Kidney (tissue), 14 donors: ENCODE measurements around the gene P2RY12. TPM values are rescaled to one million over a fixed set of nuclear protein-coding genes. Genes with fewer than 3 reads are reported as not detected.

Experiments
- DNase-seq, 5 donors: peaks; one replicate each; pipeline ENCODE4 v3.0.0-alpha.2; 2013 to 2020
- FAIRE-seq: peaks from 2 replicates; lab custom pipeline; 2012; peaks lifted over from hg19 to GRCh38; lab: Jason Lieb, UNC
- H3K27ac ChIP-seq, 2 donors: one replicate each; pipeline ENCODE4 v1.7.0; 2013; ENCODE audit warnings: low read depth in 2 of 2, low read length in 2 of 2, inconsistent platforms in 1 of 2
- H3K27me3 ChIP-seq: one replicate; pipeline ENCODE4 v1.7.1; 2013; ENCODE audit warnings: low read length, inconsistent platforms; ENCODE audit not compliant: control insufficient read depth, insufficient read depth
- H3K36me3 ChIP-seq, 3 donors: one replicate each; pipeline versions ENCODE4 v1.7.0 to v1.7.1; 2013; ENCODE audit warnings: low read length in 3 of 3, control low read depth in 1 of 3, inconsistent platforms in 1 of 3; ENCODE audit not compliant: insufficient read depth in 3 of 3, control insufficient read depth in 2 of 3
- H3K4me1 ChIP-seq, 3 donors: one replicate each; pipeline versions ENCODE4 v1.7.0 to v1.7.1; 2013; ENCODE audit warnings: low read length in 3 of 3, inconsistent platforms in 1 of 3, low read depth in 1 of 3; ENCODE audit not compliant: control insufficient read depth in 2 of 3, insufficient read depth in 2 of 3
- H3K4me3 ChIP-seq, 3 donors: one replicate each; pipeline versions ENCODE4 v1.7.0 to v1.8.1; 2013; ENCODE audit warnings: low read length in 3 of 3, control low read depth in 1 of 3, inconsistent platforms in 1 of 3
- H3K9ac ChIP-seq, 3 donors: one replicate each; pipeline versions ENCODE4 v1.7.0 to v1.7.1; 2013; ENCODE audit warnings: low read length in 3 of 3, control low read depth in 1 of 3, inconsistent platforms in 1 of 3
- H3K9me3 ChIP-seq, 3 donors: one replicate each; pipeline versions ENCODE4 v1.7.0 to v1.7.1; 2013; ENCODE audit warnings: low read length in 3 of 3, control low read depth in 1 of 3, inconsistent platforms in 1 of 3; ENCODE audit not compliant: control insufficient read depth in 2 of 3, insufficient read depth in 1 of 3
- CTCF ChIP-seq: IDR thresholded peaks from 3 replicates; pipeline ENCODE4 v1.5.1; 2012; ENCODE audit warnings: mild to moderate bottlenecking, moderate library complexity, borderline replicate concordance; ENCODE audit not compliant: insufficient read depth; ENCODE audit errors: extremely low read depth
- intact Hi-C: fragments of 100-400 bp; cut with DNase I; formaldehyde crosslinking; loops from one replicate; pipeline ENCODE4 v1.11.1; 2022
- polyA plus RNA-seq: library from polyadenylated mRNA; stranded (reverse); fragments of 350-450 nt; fragmentation: Illumina TruSeq; extraction: RNeasy Lipid Tissue Mini Kit (QIAGEN cat#74804); gene quantifications from one replicate; pipeline ENCODE4 v1.2.3, GENCODE V29; 2014; ENCODE audit warnings: low read depth, low replicate concordance; ENCODE audit not compliant: insufficient read depth
- total RNA-seq: library from RNA; stranded (reverse); fragmentation: NEBNext Ultra II Directional; extraction: Animal tissue kit (Norgen Biotek cat#: 25700); gene quantifications from one replicate; pipeline ENCODE4 v1.2.1, GENCODE V29; 2021
- donor health status: control.
- donor health status: control.
- donor health status: control.
- donor health status: control.
- donor health status: control.
- donor health status: DM: yes; HTN: yes; CAD: no.
- donor health status: Normal renal cell carcinoma (clear cell type).

P2RY12 gene
- total and polyA plus RNA-seq, 2 donors from 2014 or later = 2.2 TPM; not detected in 1

- H3K4me1 ChIP-seq = no peaks in the 10 kb centered on the region
- TF ChIP-seq CTCF = no peak
- no peaks in the 10 kb centered on the region for H3K36me3 ChIP-seq
- no peak overlapping the region for H3K9ac ChIP-seq
- DNase-seq (no peak), FAIRE-seq (no peak)
- intact Hi-C loops = no loop called here
- no peaks in the 10 kb centered on the region for H3K9me3 ChIP-seq
- no peak overlapping the region for H3K4me3 ChIP-seq
- H3K27ac ChIP-seq = no peak overlapping the region
- no peaks in the 10 kb centered on the region for H3K27me3 ChIP-seq
Observed at GRCh38 chr3:151356794-151357462, 27.6 kb downstream of the P2RY12 start.

- intact Hi-C loops = no loop called here
- H3K36me3 ChIP-seq = no peaks in the 10 kb centered on the region
- no peak overlapping the region for H3K9ac ChIP-seq
- FAIRE-seq (no peak), DNase-seq (no peak)
- H3K4me3 ChIP-seq = no peak overlapping the region
- H3K9me3 ChIP-seq = no peaks in the 10 kb centered on the region
- H3K4me1 ChIP-seq = no peaks in the 10 kb centered on the region
- H3K27ac ChIP-seq = no peak overlapping the region
- no peak for TF ChIP-seq CTCF
- H3K27me3 ChIP-seq = no peaks in the 10 kb centered on the region
Observed at GRCh38 chr3:151351648-151352047, 32.9 kb downstream of the P2RY12 start.

GRCh38 chr3:151351219-151351618, 33.3 kb downstream of the P2RY12 start:
- Histone ChIP-seq H3K4me3 (no peak overlapping the region), H3K9me3 (no peaks in the 10 kb centered on the region), H3K4me1 (no peaks in the 10 kb centered on the region), H3K9ac (no peak overlapping the region), H3K36me3 (no peaks in the 10 kb centered on the region), H3K27ac (no peak overlapping the region), H3K27me3 (no peaks in the 10 kb centered on the region)
- intact Hi-C loops = no loop called here
- FAIRE-seq (no peak), DNase-seq (no peak)
- TF ChIP-seq CTCF = no peak

GRCh38 chr3:151350656-151351055, 33.9 kb downstream of the P2RY12 start:
- no peaks in the 10 kb centered on the region for H3K27me3 ChIP-seq
- no peaks in the 10 kb centered on the region for H3K4me1 ChIP-seq
- intact Hi-C loops = no loop called here
- no peaks in the 10 kb centered on the region for H3K9me3 ChIP-seq
- TF ChIP-seq CTCF = no peak
- FAIRE-seq (no peak), DNase-seq (no peak)
- no peaks in the 10 kb centered on the region for H3K36me3 ChIP-seq
- no peak overlapping the region for H3K27ac ChIP-seq
- H3K4me3 ChIP-seq = no peak overlapping the region
- no peak overlapping the region for H3K9ac ChIP-seq
